Central memory CD8-positive, alpha-beta T cell (primary cell): ENCODE measurements around the gene ASAP2.

ENCODE experiments used
- ATAC-seq: fragments of 150-1000 bp; cut with Tn5 transposase; replicated peaks from 2 replicates; pipeline ENCODE4 v1.10.0; 2022; ENCODE audit warnings: mild to moderate bottlenecking, moderate FRiP score, moderate number of reproducible peaks; ENCODE audit not compliant: poor library complexity, severe bottlenecking; ENCODE audit errors: extremely low read depth
- DNase-seq, 2 donors: peaks; one replicate each; pipeline ENCODE4 v3.0.0; 2021; ENCODE audit warnings: low spot score in 2 of 2
- H3K27ac Mint-ChIP-seq: one replicate; pipeline ENCODE4 v1.8.0; 2022; ENCODE audit warnings: low read depth, mild to moderate bottlenecking, moderate library complexity, mixed read lengths
- H3K27me3 Mint-ChIP-seq: one replicate; pipeline ENCODE4 v1.8.0; 2022; ENCODE audit warnings: mixed read lengths
- H3K36me3 Mint-ChIP-seq: one replicate; pipeline ENCODE4 v1.8.0; 2022; ENCODE audit warnings: mild to moderate bottlenecking, moderate library complexity, mixed read lengths; ENCODE audit not compliant: insufficient read depth
- H3K4me1 Mint-ChIP-seq: one replicate; pipeline ENCODE4 v1.8.0; 2022; ENCODE audit warnings: mixed read lengths
- H3K4me3 Mint-ChIP-seq: one replicate; pipeline ENCODE4 v1.8.0; 2022; ENCODE audit warnings: mild to moderate bottlenecking, moderate library complexity, mixed read lengths
- H3K9me3 Mint-ChIP-seq: one replicate; pipeline ENCODE4 v1.8.0; 2022; ENCODE audit warnings: mixed read lengths

ASAP2 gene

GRCh38 chr2:9169349-9170107, 37.1 kb upstream of the ASAP2 start:
- ATAC-seq (no peak), DNase-seq (no peak)
- no peak overlapping the region for H3K4me3 Mint-ChIP-seq
- H3K9me3 Mint-ChIP-seq: no peaks in the 10 kb centered on the region
- no peak overlapping the region for H3K27ac Mint-ChIP-seq
- no peaks in the 10 kb centered on the region for H3K4me1 Mint-ChIP-seq
- H3K36me3 Mint-ChIP-seq: no peaks in the 10 kb centered on the region
- H3K27me3 Mint-ChIP-seq: peaks cover 72% of the 10 kb centered on the region

DNA sequence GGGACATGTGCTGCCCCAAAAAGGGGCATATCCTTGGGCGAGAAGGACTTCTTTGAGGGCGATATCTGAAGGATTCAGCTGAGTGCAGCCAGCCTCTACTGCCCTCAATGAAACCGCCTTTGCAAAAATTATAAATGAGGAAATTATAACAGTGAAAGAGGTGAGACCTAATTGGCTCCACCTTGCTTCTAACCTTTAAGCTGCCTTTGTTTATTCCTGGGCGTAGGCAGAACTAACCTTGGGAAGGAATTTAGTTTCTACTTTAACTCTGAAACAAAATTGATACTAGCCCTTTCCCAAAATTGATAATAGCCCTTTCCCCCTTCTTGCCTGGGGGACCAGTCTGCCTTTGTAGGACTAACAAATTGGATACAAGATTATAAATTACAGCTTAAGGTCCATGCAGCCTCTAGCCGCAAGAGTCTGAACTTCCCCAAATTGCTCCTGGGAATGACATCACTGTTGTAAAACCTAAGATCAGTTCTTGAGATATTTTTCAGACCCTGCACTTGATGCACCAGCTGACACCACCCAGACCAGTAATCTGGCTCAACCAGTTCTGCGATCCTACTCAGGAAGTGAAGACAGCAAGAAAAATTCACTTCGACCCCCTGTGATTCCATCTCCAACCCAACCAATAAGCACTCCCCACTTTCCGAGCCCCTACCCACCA, 36.0 kb upstream of the ASAP2 start:
- Mint-ChIP-seq H3K4me3 (no peak overlapping the region), H3K27ac (no peak overlapping the region), H3K27me3 (peaks cover 76% of the 10 kb centered on the region), H3K4me1 (no peaks in the 10 kb centered on the region), H3K9me3 (no peaks in the 10 kb centered on the region), H3K36me3 (no peaks in the 10 kb centered on the region)
- no peak for ATAC-seq
- no peak for DNase-seq

DNA sequence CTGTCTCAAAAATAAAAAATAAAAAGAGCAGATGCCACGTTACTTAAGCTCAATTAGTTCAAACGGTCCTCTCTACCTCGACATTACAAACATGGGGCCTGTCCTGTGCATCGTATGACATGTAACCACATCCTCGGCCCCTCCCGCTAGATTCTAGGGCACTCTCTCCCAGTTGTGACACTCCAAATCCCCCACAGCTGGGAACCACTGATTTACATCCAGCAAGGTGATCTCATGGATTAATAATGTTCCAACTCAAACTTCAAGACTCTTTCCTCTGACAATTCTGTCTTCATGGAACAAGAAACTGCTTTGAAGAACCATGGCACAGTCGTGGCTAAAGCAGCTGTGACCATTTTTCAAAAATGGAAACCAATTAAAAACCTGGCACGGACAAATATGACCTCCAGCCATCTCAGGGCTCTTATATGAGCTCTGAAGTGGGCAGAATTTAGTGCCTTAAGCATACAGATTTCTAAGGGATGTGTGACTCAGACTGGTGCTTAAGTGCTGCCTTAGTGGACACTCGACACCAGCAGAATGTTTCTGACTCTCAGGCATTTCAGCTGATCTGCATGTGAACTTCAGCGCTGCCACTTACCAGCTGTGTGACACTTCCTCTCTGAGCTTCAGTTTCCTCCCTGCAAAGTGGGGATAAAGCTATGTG, 31.7 kb upstream of the ASAP2 start:
- H3K36me3 Mint-ChIP-seq: peaks cover 2% of the 10 kb centered on the region
- H3K4me1 Mint-ChIP-seq: no peaks in the 10 kb centered on the region
- no peak for DNase-seq
- H3K27me3 Mint-ChIP-seq: peaks cover 65% of the 10 kb centered on the region
- no peak for ATAC-seq
- H3K4me3 Mint-ChIP-seq: no peak overlapping the region
- no peaks in the 10 kb centered on the region for H3K9me3 Mint-ChIP-seq
- H3K27ac Mint-ChIP-seq: no peak overlapping the region

GRCh38 chr2:9178110-9178903, 28.3 kb upstream of the ASAP2 start:
- ATAC-seq (no peak), DNase-seq (no peak)
- no peaks in the 10 kb centered on the region for H3K9me3 Mint-ChIP-seq

DNA sequence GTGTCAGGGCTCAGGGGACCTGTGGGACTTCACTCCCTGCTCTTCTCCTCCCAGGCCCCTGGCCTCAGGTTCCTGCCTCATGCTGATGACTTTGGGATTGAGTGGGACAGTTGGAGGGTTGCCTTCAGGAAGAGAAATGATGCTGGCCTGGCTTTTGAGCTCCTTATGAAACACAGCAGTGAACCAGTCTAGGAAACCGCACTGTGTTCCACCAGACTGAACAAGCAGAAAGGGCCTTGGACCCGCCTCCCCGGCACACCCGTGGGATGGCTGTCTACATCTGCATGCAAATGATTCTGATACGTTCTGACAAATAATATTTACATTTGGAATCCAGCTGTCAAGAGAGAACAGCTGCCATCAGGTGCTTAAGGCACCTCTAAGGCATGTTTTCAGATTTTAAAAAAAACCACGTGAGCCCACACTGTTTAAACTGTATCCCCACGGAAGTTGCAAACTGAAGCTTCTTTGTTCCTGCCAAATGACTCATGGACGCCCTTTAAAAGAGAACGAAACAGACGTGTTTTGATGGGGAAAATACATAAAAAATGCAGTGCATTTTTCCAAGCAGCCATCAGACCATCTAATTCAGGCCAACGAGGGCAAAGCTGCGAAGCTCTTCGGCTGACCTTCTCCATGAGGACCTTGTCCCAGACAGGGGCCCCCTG, 27.6 kb upstream of the ASAP2 start:
- DNase-seq (no peak), ATAC-seq (no peak)
- H3K27me3 Mint-ChIP-seq: peaks cover 58% of the 10 kb centered on the region
- peaks cover 2% of the 10 kb centered on the region for H3K36me3 Mint-ChIP-seq
- H3K27ac Mint-ChIP-seq: no peak overlapping the region
- H3K4me3 Mint-ChIP-seq: no peak overlapping the region
- no peaks in the 10 kb centered on the region for H3K4me1 Mint-ChIP-seq
- no peaks in the 10 kb centered on the region for H3K9me3 Mint-ChIP-seq

More at GRCh38 chr2:9178110-9178903, 28.3 kb upstream of the ASAP2 start:
- peaks cover 58% of the 10 kb centered on the region for H3K27me3 Mint-ChIP-seq
- H3K4me3 Mint-ChIP-seq: no peak overlapping the region
- no peak overlapping the region for H3K27ac Mint-ChIP-seq
- peaks cover 2% of the 10 kb centered on the region for H3K36me3 Mint-ChIP-seq
- H3K4me1 Mint-ChIP-seq: no peaks in the 10 kb centered on the region

GRCh38 chr2:9179572-9180201, 26.9 kb upstream of the ASAP2 start:
- Mint-ChIP-seq H3K27me3 (peaks cover 53% of the 10 kb centered on the region), H3K4me1 (no peaks in the 10 kb centered on the region), H3K9me3 (no peaks in the 10 kb centered on the region), H3K4me3 (no peak overlapping the region), H3K27ac (no peak overlapping the region), H3K36me3 (peaks cover 2% of the 10 kb centered on the region)
- ATAC-seq (no peak), DNase-seq (no peak)

DNA sequence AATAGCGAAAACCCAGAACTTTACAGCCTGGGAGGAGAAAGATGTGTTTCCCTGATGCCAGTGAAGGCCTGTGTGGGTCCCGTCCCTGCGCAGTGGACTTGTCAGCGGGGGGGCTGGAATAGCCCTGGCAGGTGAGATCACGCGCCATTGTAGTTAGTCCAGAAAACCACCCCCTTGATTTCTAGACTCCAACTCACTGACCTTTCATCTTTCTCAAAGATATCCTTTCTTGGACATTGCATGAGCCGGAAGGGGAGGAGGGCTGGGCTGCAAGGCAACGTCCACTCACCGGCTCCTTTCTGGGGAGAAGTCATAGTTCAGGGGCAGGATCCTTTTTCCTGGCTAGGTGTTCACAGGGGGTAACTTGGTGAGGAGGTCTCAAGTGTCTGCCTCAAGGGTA, 22.3 kb upstream of the ASAP2 start:
- Mint-ChIP-seq H3K4me3 (no peak overlapping the region), H3K27ac (no peak overlapping the region), H3K27me3 (peaks cover 35% of the 10 kb centered on the region), H3K4me1 (no peaks in the 10 kb centered on the region), H3K9me3 (no peaks in the 10 kb centered on the region), H3K36me3 (peaks cover 2% of the 10 kb centered on the region)
- ATAC-seq (no peak), DNase-seq (no peak)

- H3K36me3 Mint-ChIP-seq: peaks cover 3% of the 10 kb centered on the region
- DNase-seq: no peak
- H3K9me3 Mint-ChIP-seq: no peaks in the 10 kb centered on the region
- no peaks in the 10 kb centered on the region for H3K4me1 Mint-ChIP-seq
- H3K4me3 Mint-ChIP-seq: no peak overlapping the region
- no peak overlapping the region for H3K27ac Mint-ChIP-seq
- ATAC-seq: no peak
- H3K27me3 Mint-ChIP-seq: peaks cover 14% of the 10 kb centered on the region
Observed at GRCh38 chr2:9187620-9188214, 18.9 kb upstream of the ASAP2 start.

- Mint-ChIP-seq H3K27me3 (peaks cover 9% of the 10 kb centered on the region), H3K4me3 (no peak overlapping the region), H3K9me3 (no peaks in the 10 kb centered on the region), H3K4me1 (no peaks in the 10 kb centered on the region), H3K27ac (no peak overlapping the region), H3K36me3 (peaks cover 3% of the 10 kb centered on the region)
- no peak for ATAC-seq
- DNase-seq: no peak
Observed at GRCh38 chr2:9188823-9189222, 17.8 kb upstream of the ASAP2 start.

DNA sequence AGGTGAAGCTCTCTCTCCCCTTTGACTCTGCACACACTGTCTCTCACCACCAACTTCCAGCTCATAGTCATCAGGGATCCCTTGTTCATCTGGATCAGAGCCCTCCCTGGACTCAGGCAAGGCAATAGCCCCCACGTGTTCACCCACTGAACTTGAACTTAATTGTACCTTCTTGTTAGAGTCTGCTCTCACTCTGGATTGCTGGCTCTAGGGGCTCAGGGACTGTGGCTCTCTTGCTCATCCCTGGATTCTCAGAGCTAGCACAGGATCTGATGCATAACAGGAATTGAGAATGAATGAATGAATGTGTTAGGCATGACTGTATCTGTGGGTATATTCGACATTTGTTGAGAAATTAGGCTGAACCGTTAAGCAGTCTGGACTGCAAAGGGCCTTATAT, 16.7 kb upstream of the ASAP2 start:
- no peak for DNase-seq
- Mint-ChIP-seq H3K27ac (no peak overlapping the region), H3K4me1 (no peaks in the 10 kb centered on the region), H3K27me3 (peaks cover 11% of the 10 kb centered on the region), H3K4me3 (no peak overlapping the region), H3K36me3 (peaks cover 3% of the 10 kb centered on the region), H3K9me3 (no peaks in the 10 kb centered on the region)
- no peak for ATAC-seq

GRCh38 chr2:9191041-9191481, 15.6 kb upstream of the ASAP2 start:
- no peaks in the 10 kb centered on the region for H3K9me3 Mint-ChIP-seq
- ATAC-seq (no peak), DNase-seq (no peak)
- no peak overlapping the region for H3K27ac Mint-ChIP-seq
- H3K4me1 Mint-ChIP-seq: no peaks in the 10 kb centered on the region
- H3K36me3 Mint-ChIP-seq: peaks cover 5% of the 10 kb centered on the region
- H3K27me3 Mint-ChIP-seq: peaks cover 14% of the 10 kb centered on the region
- H3K4me3 Mint-ChIP-seq: no peak overlapping the region
